Keratinocyte (primary cell): ENCODE data around the gene RRBP1.

Source experiments
- EZH2 ChIP-seq: IDR thresholded peaks from one replicate; pipeline ENCODE4 v1.6.1; 2012; ENCODE audit warnings: inconsistent platforms, mild to moderate bottlenecking, low read length, moderate library complexity
- TF ChIP-seq, protein P1 (sequence below), 3 experiments: IDR thresholded peaks in 1 of 3; conservative IDR thresholded peaks in 1 of 3; optimal IDR thresholded peaks in 1 of 3; 2 replicates in 2 of 3; 3 replicates in 1 of 3; pipeline versions ENCODE3 to v1.5.1; 2011; ENCODE audit warnings: low read length in 3 of 3, mild to moderate bottlenecking in 3 of 3, moderate library complexity in 2 of 3, control low read depth in 1 of 3, inconsistent platforms in 1 of 3; ENCODE audit not compliant: insufficient read depth in 2 of 3; ENCODE audit errors: extremely low read depth in 1 of 3

DNA sequence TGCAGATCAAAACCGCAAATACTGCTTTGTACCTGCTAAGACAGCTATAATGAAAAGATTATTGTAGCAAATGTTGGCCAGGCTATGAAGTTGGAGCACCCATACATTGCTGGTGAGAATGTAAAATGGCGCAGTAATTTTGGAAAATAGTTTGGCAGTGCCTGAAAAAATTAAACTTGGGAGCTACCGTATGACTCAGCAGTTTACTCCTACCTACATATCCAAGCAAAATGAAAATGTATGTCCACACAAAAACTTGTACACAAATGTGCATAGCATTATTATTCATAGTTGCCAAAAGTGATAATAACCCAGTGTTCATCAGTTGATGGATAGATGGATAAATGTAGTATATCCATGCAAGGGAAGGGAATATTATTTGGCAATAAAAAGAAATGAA, 98.9 kb downstream of the RRBP1 start:
- TF ChIP-seq, protein P1, sequence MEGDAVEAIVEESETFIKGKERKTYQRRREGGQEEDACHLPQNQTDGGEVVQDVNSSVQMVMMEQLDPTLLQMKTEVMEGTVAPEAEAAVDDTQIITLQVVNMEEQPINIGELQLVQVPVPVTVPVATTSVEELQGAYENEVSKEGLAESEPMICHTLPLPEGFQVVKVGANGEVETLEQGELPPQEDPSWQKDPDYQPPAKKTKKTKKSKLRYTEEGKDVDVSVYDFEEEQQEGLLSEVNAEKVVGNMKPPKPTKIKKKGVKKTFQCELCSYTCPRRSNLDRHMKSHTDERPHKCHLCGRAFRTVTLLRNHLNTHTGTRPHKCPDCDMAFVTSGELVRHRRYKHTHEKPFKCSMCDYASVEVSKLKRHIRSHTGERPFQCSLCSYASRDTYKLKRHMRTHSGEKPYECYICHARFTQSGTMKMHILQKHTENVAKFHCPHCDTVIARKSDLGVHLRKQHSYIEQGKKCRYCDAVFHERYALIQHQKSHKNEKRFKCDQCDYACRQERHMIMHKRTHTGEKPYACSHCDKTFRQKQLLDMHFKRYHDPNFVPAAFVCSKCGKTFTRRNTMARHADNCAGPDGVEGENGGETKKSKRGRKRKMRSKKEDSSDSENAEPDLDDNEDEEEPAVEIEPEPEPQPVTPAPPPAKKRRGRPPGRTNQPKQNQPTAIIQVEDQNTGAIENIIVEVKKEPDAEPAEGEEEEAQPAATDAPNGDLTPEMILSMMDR (optimal IDR thresholded peaks at IDR 0.05 in 1 of 3, IDR thresholded peaks at IDR 0.05 in 1 of 3, conservative IDR thresholded peaks at IDR 0.05 in 1 of 3; ENCODE audit: extremely low read depth in 1 of 3, insufficient read depth in 2 of 3, low read length in 3 of 3), result no peak
- TF ChIP-seq EZH2, result no peak
